HEK293 (cell line): Measurements from ENCODE around the gene ACAD9.

ENCODE experiments used
- CTCF ChIA-PET: fragments of 350-600 bp; formaldehyde crosslinking; extraction: SDS; loops from one replicate; lab custom pipeline; 2021; ENCODE audit warnings: antibody characterized with exemption; lab: Yijun Ruan, JAX
- POLR2A ChIA-PET: fragments of 300-600 bp; formaldehyde crosslinking; extraction: SDS; loops from one replicate; lab custom pipeline; 2020; ENCODE audit warnings: antibody characterized with exemption, inconsistent platforms; lab: Yijun Ruan, JAX
- H3K27ac ChIP-seq: fragments of 200-500 bp; sonication (Bioruptor generic); 2 replicates; pipeline ENCODE4 v1.5.1; 2014; ENCODE audit warnings: low read depth, low read length, control low read depth, inconsistent platforms; ENCODE audit errors: extremely low read depth
- H3K36me3 ChIP-seq, 2 experiments: fragments of 200-500 bp in 1 of 2; sonication (Bioruptor generic) in 1 of 2; 1 replicate in 1 of 2; 2 replicates in 1 of 2; pipeline ENCODE4 v1.5.1; 2014 to 2017; ENCODE audit warnings: inconsistent platforms in 2 of 2, low read length in 2 of 2; ENCODE audit not compliant: control insufficient read depth in 2 of 2, insufficient read depth in 1 of 2
- H3K4me1 ChIP-seq: fragments of 200-500 bp; sonication (Bioruptor generic); 2 replicates; pipeline ENCODE4 v1.5.1; 2014; ENCODE audit warnings: mild to moderate bottlenecking, low read length, inconsistent platforms; ENCODE audit not compliant: control insufficient read depth, insufficient read depth
- H3K4me3 ChIP-seq: 2 replicates; pipeline ENCODE4 v1.5.1; 2011; ENCODE audit warnings: low read depth, mild to moderate bottlenecking, control low read depth, low read length, moderate library complexity
- H3K9me3 ChIP-seq: fragments of 200-500 bp; sonication (Bioruptor generic); 2 replicates; pipeline ENCODE4 v1.5.1; 2014; ENCODE audit warnings: low read depth, low read length, inconsistent platforms; ENCODE audit not compliant: control insufficient read depth, insufficient read depth
- BCL11B ChIP-seq: fragments of 450-650 bp; formaldehyde crosslinking; IDR thresholded peaks from 2 replicates; pipeline ENCODE4 v1.5.1; 2016; ENCODE audit warnings: low read depth, missing biosample characterization, missing genetic modification characterization
- GLIS2 ChIP-seq: fragments of 450-650 bp; formaldehyde crosslinking; IDR thresholded peaks from 2 replicates; pipeline ENCODE4 v1.5.1; 2016; ENCODE audit warnings: missing biosample characterization, missing genetic modification characterization
- INSM2 ChIP-seq: fragments of 450-650 bp; formaldehyde crosslinking; IDR thresholded peaks from 2 replicates; pipeline ENCODE4 v1.5.1; 2016; ENCODE audit warnings: missing biosample characterization, missing genetic modification characterization
- MZF1 ChIP-seq: fragments of 450-650 bp; formaldehyde crosslinking; IDR thresholded peaks from 2 replicates; pipeline ENCODE4 v1.5.1; 2017; ENCODE audit warnings: missing biosample characterization, missing genetic modification characterization, borderline replicate concordance
- SCRT1 ChIP-seq: fragments of 450-650 bp; formaldehyde crosslinking; IDR thresholded peaks from 2 replicates; pipeline ENCODE4 v1.5.1; 2016; ENCODE audit warnings: missing biosample characterization, missing genetic modification characterization, borderline replicate concordance
- SP7 ChIP-seq: fragments of 450-650 bp; formaldehyde crosslinking; IDR thresholded peaks from 2 replicates; pipeline ENCODE4 v1.5.1; 2016; ENCODE audit warnings: missing biosample characterization, missing genetic modification characterization
- WT1 ChIP-seq: fragments of 450-650 bp; formaldehyde crosslinking; IDR thresholded peaks from 2 replicates; pipeline ENCODE4 v1.5.1; 2016; ENCODE audit warnings: missing biosample characterization, missing genetic modification characterization
- ZBTB26 ChIP-seq: fragments of 450-650 bp; formaldehyde crosslinking; optimal IDR thresholded peaks from 2 replicates; pipeline ENCODE3; 2016; ENCODE audit warnings: missing biosample characterization, mild to moderate bottlenecking, missing genetic modification characterization
- ZBTB8A ChIP-seq: fragments of 450-650 bp; formaldehyde crosslinking; IDR thresholded peaks from 2 replicates; pipeline ENCODE4 v1.5.1; 2016; ENCODE audit warnings: missing biosample characterization, missing genetic modification characterization
- ZNF112 ChIP-seq: fragments of 450-650 bp; formaldehyde crosslinking; IDR thresholded peaks from 2 replicates; pipeline ENCODE4 v1.5.0; 2017; ENCODE audit warnings: missing biosample characterization, missing genetic modification characterization
- ZNF132 ChIP-seq: fragments of 450-650 bp; formaldehyde crosslinking; IDR thresholded peaks from 2 replicates; pipeline ENCODE4 v1.5.1; 2017; ENCODE audit warnings: missing biosample characterization, missing genetic modification characterization, borderline replicate concordance
- ZNF214 ChIP-seq: fragments of 450-650 bp; formaldehyde crosslinking; IDR thresholded peaks from 2 replicates; pipeline ENCODE4 v1.5.1; 2017; ENCODE audit warnings: missing biosample characterization, mild to moderate bottlenecking, missing genetic modification characterization, borderline replicate concordance
- ZNF391 ChIP-seq: fragments of 450-650 bp; formaldehyde crosslinking; IDR thresholded peaks from 2 replicates; pipeline ENCODE4 v1.5.1; 2016; ENCODE audit warnings: low read depth, missing biosample characterization, missing genetic modification characterization, borderline replicate concordance
- ZNF394 ChIP-seq: fragments of 450-650 bp; formaldehyde crosslinking; IDR thresholded peaks from 2 replicates; pipeline ENCODE4 v1.5.1; 2016; ENCODE audit warnings: missing biosample characterization, missing genetic modification characterization, mild to moderate bottlenecking, moderate library complexity, borderline replicate concordance
- ZNF423 ChIP-seq: fragments of 450-650 bp; formaldehyde crosslinking; IDR thresholded peaks from 2 replicates; pipeline ENCODE4 v1.5.1; 2016; ENCODE audit warnings: missing biosample characterization, missing genetic modification characterization
- ZNF433 ChIP-seq: fragments of 450-650 bp; formaldehyde crosslinking; IDR thresholded peaks from 2 replicates; pipeline ENCODE4 v1.5.1; 2016; ENCODE audit warnings: missing biosample characterization, missing genetic modification characterization, low read depth
- ZNF513 ChIP-seq: fragments of 450-650 bp; IDR thresholded peaks from 2 replicates; pipeline ENCODE4 v1.5.1; 2018; ENCODE audit warnings: missing biosample characterization, missing genetic modification characterization
- ZNF530 ChIP-seq: fragments of 450-650 bp; formaldehyde crosslinking; IDR thresholded peaks from 2 replicates; pipeline ENCODE4 v1.5.1; 2016; ENCODE audit warnings: low read depth, missing biosample characterization, missing genetic modification characterization
- ZNF549 ChIP-seq: fragments of 450-650 bp; IDR thresholded peaks from 2 replicates; pipeline ENCODE4 v1.5.1; 2018; ENCODE audit warnings: missing biosample characterization, missing genetic modification characterization, mild to moderate bottlenecking, inconsistent platforms, moderate library complexity
- ZNF670 ChIP-seq: fragments of 450-650 bp; formaldehyde crosslinking; IDR thresholded peaks from 2 replicates; pipeline ENCODE4 v1.5.1; 2016; ENCODE audit warnings: missing biosample characterization, missing genetic modification characterization, low read depth
- ZNF791 ChIP-seq: fragments of 450-650 bp; formaldehyde crosslinking; IDR thresholded peaks from 2 replicates; pipeline ENCODE4 v1.5.1; 2016; ENCODE audit warnings: missing biosample characterization, missing genetic modification characterization
- ZSCAN23 ChIP-seq: fragments of 450-650 bp; formaldehyde crosslinking; IDR thresholded peaks from 2 replicates; pipeline ENCODE4 v1.5.1; 2016; ENCODE audit warnings: missing biosample characterization, missing genetic modification characterization

ACAD9 gene

GRCh38 chr3:128895843-128896697, 16.6 kb downstream of the ACAD9 start:
- no peak for TF ChIP-seq ZNF394
- TF ChIP-seq ZSCAN23 (tag by site-specific recombination), result no peak
- TF ChIP-seq INSM2 (tag by site-specific recombination), result no peak
- no peak for TF ChIP-seq ZBTB8A (tag by site-specific recombination)
- no peak for TF ChIP-seq ZNF112 (tag by site-specific recombination)
- no peak for TF ChIP-seq WT1
- no peak for TF ChIP-seq ZNF391 (tag by site-specific recombination)
- no peak for TF ChIP-seq ZNF670
- TF ChIP-seq SCRT1, result no peak
- no peak for TF ChIP-seq ZNF530 (tag by site-specific recombination)
- TF ChIP-seq BCL11B (tag by site-specific recombination), result no peak
- POLR2A ChIA-PET, result interaction anchor here (0.6 kb wide), 1 partner anchor 491 kb away, joined by 4 read pairs; no protein-coding TSS in a partner anchor
- CTCF ChIA-PET, result interaction anchor here (0.5 kb wide), 1 partner anchor 51 kb away, joined by 4 read pairs; no protein-coding TSS in a partner anchor
- H3K4me1 ChIP-seq, result no peaks in the 10 kb centered on the region
- H3K36me3 ChIP-seq, result peaks cover 16 to 86% of the 10 kb centered on the region in 2 experiments; a peak in 2 of 3 replicates
- no peak overlapping the region for H3K4me3 ChIP-seq
- no peak overlapping the region for H3K27ac ChIP-seq
- no peaks in the 10 kb centered on the region for H3K9me3 ChIP-seq

- Histone ChIP-seq H3K9me3 (no peaks in the 10 kb centered on the region), H3K36me3 (peaks cover 19 to 97% of the 10 kb centered on the region in 2 experiments; a peak in 2 of 3 replicates), H3K27ac (no peak overlapping the region), H3K4me1 (no peaks in the 10 kb centered on the region), H3K4me3 (no peak overlapping the region)
- ChIA-PET POLR2A (no interaction called here), CTCF (no interaction called here)
- no peak for TF ChIP-seq ZNF132 (tag by site-specific recombination)
Observed at GRCh38 chr3:128902426-128902825, 23.0 kb downstream of the ACAD9 start.

- TF ChIP-seq MZF1 (tag by site-specific recombination), result no peak
- TF ChIP-seq ZNF549 (tag by site-specific recombination), result no peak
- TF ChIP-seq, all 188 proteins: peak for 0
- Histone ChIP-seq H3K9me3 (no peaks in the 10 kb centered on the region), H3K36me3 (peaks cover 10 to 97% of the 10 kb centered on the region in 2 experiments; a peak in 2 of 3 replicates), H3K4me1 (no peaks in the 10 kb centered on the region), H3K27ac (no peak overlapping the region), H3K4me3 (no peak overlapping the region)
- ChIA-PET CTCF (no interaction called here), POLR2A (no interaction called here)
Observed at GRCh38 chr3:128903501-128903900, 24.1 kb downstream of the ACAD9 start.

- H3K36me3 ChIP-seq, result peaks cover 6 to 100% of the 10 kb centered on the region in 2 experiments; a peak in 2 of 3 replicates
- CTCF ChIA-PET, result no interaction called here
- no peaks in the 10 kb centered on the region for H3K9me3 ChIP-seq
- H3K27ac ChIP-seq, result no peak overlapping the region
- no peak overlapping the region for H3K4me3 ChIP-seq
- POLR2A ChIA-PET, result no interaction called here
- no peaks in the 10 kb centered on the region for H3K4me1 ChIP-seq
- no peak for TF ChIP-seq SCRT1
- no peak for TF ChIP-seq ZNF791
- TF ChIP-seq ZNF423, result no peak
- TF ChIP-seq SP7 (tag by site-specific recombination), result no peak
- TF ChIP-seq ZNF433, result no peak
- no peak for TF ChIP-seq ZNF513 (tag by site-specific recombination)
- TF ChIP-seq ZSCAN23 (tag by site-specific recombination), result no peak
- TF ChIP-seq GLIS2 (tag by site-specific recombination), result no peak
- TF ChIP-seq ZBTB26 (tag by site-specific recombination), result no peak
- no peak for TF ChIP-seq ZNF214 (tag by site-specific recombination)
Observed at GRCh38 chr3:128906031-128906803, 26.8 kb downstream of the ACAD9 start.
